BLaER1 treated with 17β-estradiol and CSF1 and Interleukin-3, amounts not matched to agents 10 nM and 100 nM (cell line): Measurements from ENCODE around the gene C4BPA.

Experiments used
- H3K27ac ChIP-seq, 11 experiments: shearing (Covaris generic); formaldehyde crosslinking; 2 replicates each; pipeline ENCODE4 v1.8.1; 2022
- H3K27me3 ChIP-seq, 11 experiments: shearing (Covaris generic); formaldehyde crosslinking; 2 replicates each; pipeline ENCODE4 v1.8.1; 2022
- H3K36me3 ChIP-seq, 11 experiments: shearing (Covaris generic); formaldehyde crosslinking; 2 replicates each; pipeline ENCODE4 v1.8.1; 2022
- H3K4me1 ChIP-seq, 10 experiments: shearing (Covaris generic); formaldehyde crosslinking; 2 replicates each; pipeline ENCODE4 v1.8.1; 2022
- H3K4me2 ChIP-seq, 11 experiments: shearing (Covaris generic); formaldehyde crosslinking; 2 replicates each; pipeline ENCODE4 v1.8.1; 2022
- H3K4me3 ChIP-seq, 10 experiments: shearing (Covaris generic); formaldehyde crosslinking; 2 replicates each; pipeline ENCODE4 v1.8.1; 2022
- H3K9ac ChIP-seq, 11 experiments: shearing (Covaris generic); formaldehyde crosslinking; 2 replicates each; pipeline ENCODE4 v1.8.1; 2022
- H3K9me3 ChIP-seq, 11 experiments: shearing (Covaris generic); formaldehyde crosslinking; replicated peaks in 1 of 11; 2 replicates each; pipeline ENCODE4 v1.8.1; 2022
- H4K20me1 ChIP-seq, 11 experiments: shearing (Covaris generic); formaldehyde crosslinking; 2 replicates each; pipeline ENCODE4 v1.8.1; 2022
- Cebpa-rat ChIP-seq, 11 experiments: shearing (Covaris generic); IDR thresholded peaks; 2 replicates each; pipeline ENCODE4 v1.8.1; 2022

The C4BPA gene

GRCh38 chr1:207097871-207098324 is 6.1 kb upstream of the C4BPA start:
- Histone ChIP-seq H3K4me3 (no peak overlapping the region), H3K27ac (no peak overlapping the region), H3K36me3 (no peaks in the 10 kb centered on the region), H3K4me1 (no peaks in the 10 kb centered on the region), H3K27me3 (no peaks in the 10 kb centered on the region), H4K20me1 (no peaks in the 10 kb centered on the region), H3K4me2 (no peak overlapping the region), H3K9me3 (peaks cover 13 to 20% (median 18%) of the 10 kb centered on the region in 11 experiments; a peak in 21 of 22 replicates), H3K9ac (no peak overlapping the region)
- no peak for TF ChIP-seq Cebpa-rat (IDR thresholded peaks at IDR 0.05)

DNA sequence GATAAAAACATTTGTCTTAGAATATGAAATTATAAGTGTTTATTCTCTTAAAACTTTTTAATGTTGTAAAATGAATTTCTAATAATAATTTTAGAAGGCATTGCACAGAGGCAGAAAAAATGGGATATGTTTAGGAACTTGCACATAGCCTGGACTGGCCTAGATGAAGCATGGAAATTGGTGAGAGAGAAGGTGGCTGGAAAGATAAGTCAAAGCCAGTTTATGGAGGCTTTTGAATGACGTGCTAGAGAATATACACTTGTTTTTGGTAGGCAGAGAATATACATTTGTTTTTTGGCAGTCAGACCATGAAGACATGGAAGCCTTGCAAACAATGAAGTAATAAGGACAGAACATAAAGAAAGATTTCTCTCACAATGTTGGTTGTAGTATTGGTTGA is 2.3 kb upstream of the C4BPA start:
- Histone ChIP-seq H3K27me3 (no peaks in the 10 kb centered on the region), H3K9me3 (peaks cover 13 to 20% (median 18%) of the 10 kb centered on the region in 11 experiments; a peak in 21 of 22 replicates), H3K4me2 (no peak overlapping the region), H3K9ac (no peak overlapping the region), H3K36me3 (no peaks in the 10 kb centered on the region), H3K4me3 (no peak overlapping the region), H3K4me1 (peaks cover 0 to 12% (median 0%) of the 10 kb centered on the region in 10 experiments; a peak in 6 of 20 replicates), H3K27ac (no peak overlapping the region), H4K20me1 (no peaks in the 10 kb centered on the region)
- no peak for TF ChIP-seq Cebpa-rat (IDR thresholded peaks at IDR 0.05)

- Histone ChIP-seq H4K20me1 (no peaks in the 10 kb centered on the region), H3K9me3 (peaks cover 13 to 20% (median 18%) of the 10 kb centered on the region in 11 experiments; a peak in 21 of 22 replicates), H3K27ac (no peak overlapping the region), H3K9ac (no peak overlapping the region), H3K36me3 (no peaks in the 10 kb centered on the region), H3K4me2 (no peak overlapping the region), H3K4me1 (peaks cover 0 to 12% (median 0%) of the 10 kb centered on the region in 10 experiments; a peak in 6 of 20 replicates), H3K4me3 (no peak overlapping the region), H3K27me3 (no peaks in the 10 kb centered on the region)
- no peak for TF ChIP-seq Cebpa-rat (IDR thresholded peaks at IDR 0.05)
These were observed 1.9 kb upstream of the C4BPA start for GRCh38 chr1:207102146-207102545.

- Histone ChIP-seq H3K4me1 (peaks cover 0 to 12% (median 0%) of the 10 kb centered on the region in 10 experiments; a peak in 6 of 20 replicates), H3K36me3 (no peaks in the 10 kb centered on the region), H3K27me3 (no peaks in the 10 kb centered on the region), H3K4me3 (no peak overlapping the region), H3K9me3 (peaks cover 13 to 20% (median 17%) of the 10 kb centered on the region in 11 experiments; a peak in 21 of 22 replicates), H4K20me1 (no peaks in the 10 kb centered on the region), H3K27ac (no peak overlapping the region), H3K4me2 (no peak overlapping the region), H3K9ac (no peak overlapping the region)
- no peak for TF ChIP-seq Cebpa-rat (IDR thresholded peaks at IDR 0.05)
These were observed 1.4 kb upstream of the C4BPA start for GRCh38 chr1:207102659-207103058.

- no peak for TF ChIP-seq Cebpa-rat (IDR thresholded peaks at IDR 0.05)
- peaks cover 0 to 5% (median 0%) of the 10 kb centered on the region in 10 experiments; a peak in 6 of 20 replicates for H3K4me1 ChIP-seq
These were observed 5.0 kb downstream of the C4BPA start for GRCh38 chr1:207109004-207109403.

GRCh38 chr1:207112616-207113296 is 8.7 kb downstream of the C4BPA start:
- TF ChIP-seq Cebpa-rat (IDR thresholded peaks at IDR 0.05) = no peak
- H3K9me3 ChIP-seq = no peaks in the 10 kb centered on the region
- H3K36me3 ChIP-seq = no peaks in the 10 kb centered on the region
- H3K27ac ChIP-seq = no peak overlapping the region
- no peak overlapping the region for H3K4me2 ChIP-seq
- no peaks in the 10 kb centered on the region for H4K20me1 ChIP-seq
- no peak overlapping the region for H3K9ac ChIP-seq
- H3K4me3 ChIP-seq = no peak overlapping the region
- no peaks in the 10 kb centered on the region for H3K4me1 ChIP-seq
- no peaks in the 10 kb centered on the region for H3K27me3 ChIP-seq

More at GRCh38 chr1:207109004-207109403, 5.0 kb downstream of the C4BPA start:
- no peaks in the 10 kb centered on the region for H3K27me3 ChIP-seq
- no peaks in the 10 kb centered on the region for H3K36me3 ChIP-seq
- H3K27ac ChIP-seq = no peak overlapping the region
- no peaks in the 10 kb centered on the region for H4K20me1 ChIP-seq
- H3K9me3 ChIP-seq = no peaks in the 10 kb centered on the region
- H3K4me2 ChIP-seq = no peak overlapping the region
- no peak overlapping the region for H3K9ac ChIP-seq
- no peak overlapping the region for H3K4me3 ChIP-seq

DNA sequence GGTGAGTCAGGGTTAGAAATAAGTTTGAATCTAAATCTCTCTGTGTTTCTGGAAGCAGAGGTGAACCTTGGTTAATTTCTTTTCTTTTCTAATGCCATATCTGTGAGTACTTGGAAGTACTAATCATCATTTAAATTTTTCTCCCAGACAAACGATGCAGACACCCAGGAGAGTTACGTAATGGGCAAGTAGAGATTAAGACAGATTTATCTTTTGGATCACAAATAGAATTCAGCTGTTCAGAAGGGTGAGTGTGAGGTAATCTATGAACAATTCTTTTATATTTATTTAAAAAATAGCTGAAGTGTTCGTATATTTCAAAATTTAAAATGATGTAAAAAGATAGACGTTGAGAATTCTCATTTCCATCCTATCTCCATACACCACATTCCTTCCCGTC is 11.2 kb downstream of the C4BPA start:
- Histone ChIP-seq H4K20me1 (no peaks in the 10 kb centered on the region), H3K4me3 (no peak overlapping the region), H3K27me3 (no peaks in the 10 kb centered on the region)

DNA sequence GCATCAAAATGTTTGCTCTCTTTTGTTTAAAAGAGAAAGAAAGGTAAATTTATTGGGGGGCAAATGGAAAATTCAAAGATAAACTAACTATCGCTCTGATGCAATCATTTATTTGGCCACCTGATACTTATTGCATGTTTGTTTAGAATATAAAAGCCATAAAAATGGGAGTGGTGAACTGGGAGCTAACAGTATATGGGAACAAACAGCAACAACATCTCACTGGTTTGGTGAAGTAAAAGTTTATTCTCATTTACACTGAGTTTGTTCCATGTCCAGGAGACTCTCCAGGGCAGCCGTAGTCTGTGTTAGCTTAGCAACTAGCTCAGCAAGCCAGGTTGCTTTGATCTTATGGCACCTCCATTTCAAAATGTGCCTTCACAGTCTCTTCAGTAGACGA is 20.4 kb downstream of the C4BPA start:
- Histone ChIP-seq H3K4me1 (no peaks in the 10 kb centered on the region), H3K9ac (no peak overlapping the region), H3K4me3 (no peak overlapping the region), H3K27ac (no peak overlapping the region), H3K4me2 (no peak overlapping the region), H4K20me1 (no peaks in the 10 kb centered on the region), H3K36me3 (no peaks in the 10 kb centered on the region), H3K27me3 (no peaks in the 10 kb centered on the region), H3K9me3 (peaks cover 21 to 43% (median 27%) of the 10 kb centered on the region in 11 experiments)
- TF ChIP-seq Cebpa-rat (IDR thresholded peaks at IDR 0.05) = no peak

More for the DNA sequence above, 11.2 kb downstream of the C4BPA start:
- peaks cover 0 to 10% (median 0%) of the 10 kb centered on the region in 11 experiments; a peak in 2 of 22 replicates for H3K9me3 ChIP-seq
- no peak overlapping the region for H3K4me2 ChIP-seq
- no peaks in the 10 kb centered on the region for H3K36me3 ChIP-seq
- no peak for TF ChIP-seq Cebpa-rat (IDR thresholded peaks at IDR 0.05)
- H3K4me1 ChIP-seq = no peaks in the 10 kb centered on the region
- H3K27ac ChIP-seq = no peak overlapping the region
- H3K9ac ChIP-seq = no peak overlapping the region

DNA sequence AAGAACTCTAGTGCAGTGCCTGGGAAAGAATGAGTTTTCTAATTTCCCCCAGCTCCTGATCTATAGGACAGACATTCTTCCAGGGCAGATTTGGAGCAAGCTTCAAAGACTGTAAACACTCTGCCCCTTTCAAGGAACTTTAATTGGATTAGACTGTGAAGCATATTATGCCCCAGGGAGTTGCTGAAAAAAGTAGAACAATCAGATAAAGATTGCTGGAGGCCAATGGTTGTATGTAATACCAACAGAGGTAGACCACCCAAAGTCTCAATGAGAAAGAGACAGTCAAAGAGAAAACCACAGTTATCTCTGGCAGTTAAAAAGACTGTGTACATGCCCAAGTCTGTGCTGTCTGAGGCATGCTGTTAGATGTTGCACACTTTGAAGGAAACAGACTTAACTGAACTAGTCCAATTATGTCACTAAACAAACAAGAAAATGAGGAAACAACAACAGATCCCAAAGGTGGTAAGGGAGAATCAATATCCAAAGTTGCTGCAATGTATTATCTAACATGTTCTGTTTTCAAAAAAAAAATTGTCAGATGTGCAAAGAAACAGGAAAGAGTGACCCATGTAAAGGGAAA is 24.4 kb downstream of the C4BPA start:
- no peak overlapping the region for H3K4me2 ChIP-seq
- H3K9ac ChIP-seq = no peak overlapping the region
- peaks cover 35 to 67% (median 41%) of the 10 kb centered on the region in 11 experiments for H3K9me3 ChIP-seq
- no peaks in the 10 kb centered on the region for H3K27me3 ChIP-seq
- TF ChIP-seq Cebpa-rat (IDR thresholded peaks at IDR 0.05) = no peak
- H3K36me3 ChIP-seq = no peaks in the 10 kb centered on the region
- no peak overlapping the region; a peak in 1 of 20 replicates for H3K4me3 ChIP-seq
- H4K20me1 ChIP-seq = no peaks in the 10 kb centered on the region
- H3K27ac ChIP-seq = no peak overlapping the region
- no peaks in the 10 kb centered on the region for H3K4me1 ChIP-seq
